HCT116 (cell line): Measurements from ENCODE around the gene PTPN1. TPM values are rescaled to one million over a fixed set of nuclear protein-coding genes. Genes with fewer than 3 reads are reported as not detected.

Experiments used
- ATAC-seq: fragments of 200-7000 bp; cut with Tn5 transposase; 2 replicates; pipeline ENCODE4 v1.9.1; 2020; ENCODE audit warnings: mild to moderate bottlenecking, moderate library complexity
- BruUV-seq: library from RNA; stranded (reverse); fragments of 400-500 nt; replicated peaks from 2 replicates; lab custom pipeline; 2021; lab: Mats Ljungman, UMichigan
- CTCF ChIA-PET: fragments of 300-600 bp; sonication (Branson Sonifier 250); formaldehyde crosslinking; loops from one replicate; lab custom pipeline; 2021; ENCODE audit warnings: antibody characterized with exemption; lab: Charles Lee
- POLR2A ChIA-PET: fragments of 300-600, 350-600 bp; sonication (Branson Sonifier 250); formaldehyde crosslinking; loops from one replicate; lab custom pipeline; 2021; ENCODE audit warnings: antibody characterized with exemption; lab: Charles Lee
- RAD21 ChIA-PET, 2 experiments: fragments of 300-600 bp; sonication (Branson Sonifier 250); formaldehyde crosslinking; loops; one replicate each; lab custom pipeline; 2023; ENCODE audit warnings: low total read pairs in 2 of 2; ENCODE audit not compliant: uncharacterized antibody in 2 of 2, unreplicated experiment in 2 of 2, low non-redundant PET in 1 of 2; lab: Charles Lee
- DNase-seq: peaks from one replicate; pipeline ENCODE4 v3.0.0-alpha.2; 2010; ENCODE audit warnings: low read depth, low spot score
- H2AFZ ChIP-seq: fragments of 200-600 bp; shearing (Covaris generic), sonication (generic); 2 replicates; pipeline ENCODE4 v1.6.1; 2017; ENCODE audit warnings: low read depth, mixed run types, mixed read lengths, antibody characterized with exemption, low read length; ENCODE audit not compliant: poor library complexity, severe bottlenecking
- H3K27ac ChIP-seq: 2 replicates; pipeline ENCODE4 v1.5.1; 2012; ENCODE audit warnings: low read depth, low read length
- H3K27me3 ChIP-seq: fragments of 200-600 bp; sonication (generic); 2 replicates; pipeline ENCODE4 v1.6.1; 2016; ENCODE audit warnings: mixed run types, low read length, mixed read lengths; ENCODE audit not compliant: insufficient read depth
- H3K36me3 ChIP-seq, 2 experiments: fragments of 200-500 bp in 1 of 2; fragments of 200-600 bp in 1 of 2; sonication (Bioruptor generic) in 1 of 2; sonication (generic) in 1 of 2; 2 replicates each; pipeline versions ENCODE4 v1.5.1 to v1.6.1; 2014 to 2016; ENCODE audit warnings: low read length in 2 of 2, inconsistent platforms in 1 of 2, mixed read lengths in 1 of 2, mixed run types in 1 of 2; ENCODE audit not compliant: insufficient read depth in 2 of 2, control insufficient read depth in 1 of 2
- H3K4me1 ChIP-seq, 2 experiments: fragments of 200-600 bp in 1 of 2; sonication (generic) in 1 of 2; 2 replicates each; pipeline versions ENCODE4 v1.5.1 to v1.6.1; 2012 to 2017; ENCODE audit warnings: low read length in 2 of 2, inconsistent platforms in 1 of 2, mild to moderate bottlenecking in 1 of 2, mixed read lengths in 1 of 2, mixed run types in 1 of 2, moderate library complexity in 1 of 2; ENCODE audit not compliant: insufficient read depth in 2 of 2, control insufficient read depth in 1 of 2
- H3K4me2 ChIP-seq: fragments of 200-600 bp; sonication (generic); 2 replicates; pipeline ENCODE4 v1.6.1; 2017; ENCODE audit warnings: mixed run types, low read length, mixed read lengths
- H3K4me3 ChIP-seq, 2 experiments: fragments of 200-600 bp in 1 of 2; sonication (generic) in 1 of 2; replicated peaks in 1 of 2; 2 replicates each; pipeline ENCODE4 v1.5.1; 2011 to 2016; ENCODE audit warnings: low read length in 2 of 2, control low read depth in 1 of 2, low read depth in 1 of 2, mild to moderate bottlenecking in 1 of 2, mixed read lengths in 1 of 2, mixed run types in 1 of 2
- H3K79me2 ChIP-seq: fragments of 200-600 bp; sonication (generic); 2 replicates; pipeline ENCODE4 v1.6.1; 2017; ENCODE audit warnings: mild to moderate bottlenecking, mixed run types, low read length, moderate library complexity, mixed read lengths; ENCODE audit not compliant: insufficient read depth
- H3K9ac ChIP-seq: fragments of 200-600 bp; sonication (generic); 2 replicates; pipeline ENCODE4 v1.6.1; 2016; ENCODE audit warnings: low read length, mixed read lengths
- H3K9me2 ChIP-seq: fragments of 200-600 bp; sonication (generic), shearing (Covaris generic); 2 replicates; pipeline ENCODE4 v1.6.1; 2017; ENCODE audit warnings: mixed run types, mild to moderate bottlenecking, moderate library complexity; ENCODE audit not compliant: insufficient read depth
- H3K9me3 ChIP-seq, 2 experiments: fragments of 200-500 bp in 1 of 2; fragments of 200-600 bp in 1 of 2; sonication (Bioruptor generic) in 1 of 2; sonication (generic) in 1 of 2; 2 replicates each; pipeline ENCODE4 v1.6.1; 2014 to 2017; ENCODE audit warnings: low read length in 2 of 2, mixed read lengths in 2 of 2, inconsistent platforms in 1 of 2, low read depth in 1 of 2, mild to moderate bottlenecking in 1 of 2, mixed run types in 1 of 2, moderate library complexity in 1 of 2; ENCODE audit not compliant: control insufficient read depth in 1 of 2, insufficient read depth in 1 of 2
- H4K20me1 ChIP-seq: fragments of 200-600 bp; sonication (generic), shearing (Covaris generic); 2 replicates; pipeline ENCODE4 v1.6.1; 2017; ENCODE audit warnings: mixed run types, mild to moderate bottlenecking, moderate library complexity; ENCODE audit not compliant: insufficient read depth
- CBX3 ChIP-seq: IDR thresholded peaks from 2 replicates; pipeline ENCODE4 v1.6.1; 2012; ENCODE audit warnings: low read depth
- CEBPB ChIP-seq: IDR thresholded peaks from 2 replicates; pipeline ENCODE4 v1.6.1; 2012; ENCODE audit warnings: low read depth
- CTCF ChIP-seq, 3 experiments: fragments of 200-600 bp in 1 of 3; sonication (generic) in 1 of 3; IDR thresholded peaks in 2 of 3; conservative IDR thresholded peaks in 1 of 3; 2 replicates each; pipeline ENCODE4 v1.5.1; 2012 to 2017; ENCODE audit warnings: low read depth in 2 of 3, low read length in 2 of 3, antibody characterized with exemption in 1 of 3, borderline replicate concordance in 1 of 3, control low read depth in 1 of 3, mild to moderate bottlenecking in 1 of 3, mixed read lengths in 1 of 3, mixed run types in 1 of 3, moderate library complexity in 1 of 3; ENCODE audit not compliant: insufficient read depth in 1 of 3
- EGR1 ChIP-seq: IDR thresholded peaks from 2 replicates; pipeline ENCODE4 v1.6.1; 2012; ENCODE audit warnings: low read depth
- EZH2 ChIP-seq: fragments of 200-600 bp; sonication (generic); IDR thresholded peaks from 2 replicates; pipeline ENCODE4 v1.6.1; 2017; ENCODE audit warnings: antibody characterized with exemption, mixed run types
- EZH2phosphoT487 ChIP-seq: fragments of 200-600 bp; IDR thresholded peaks from 2 replicates; pipeline ENCODE4 v1.6.1; 2018; ENCODE audit warnings: antibody characterized with exemption, borderline replicate concordance
- FOSL1 ChIP-seq: IDR thresholded peaks from 2 replicates; pipeline ENCODE4 v1.6.1; 2012; ENCODE audit warnings: low read depth
- JUND ChIP-seq: IDR thresholded peaks from 2 replicates; pipeline ENCODE4 v1.6.1; 2012
- MAX ChIP-seq: IDR thresholded peaks from 2 replicates; pipeline ENCODE4 v1.6.1; 2012
- POLR2A ChIP-seq: IDR thresholded peaks from 2 replicates; pipeline ENCODE4 v1.7.0; 2011; ENCODE audit warnings: borderline replicate concordance; ENCODE audit not compliant: insufficient read depth, insufficient read length; ENCODE audit errors: extremely low read depth
- RAD21 ChIP-seq: IDR thresholded peaks from 2 replicates; pipeline ENCODE4 v1.6.1; 2012; ENCODE audit warnings: low read depth, mild to moderate bottlenecking
- REST ChIP-seq: IDR thresholded peaks from 2 replicates; pipeline ENCODE4 v1.6.1; 2012; ENCODE audit warnings: low read depth
- SIN3A ChIP-seq: IDR thresholded peaks from 2 replicates; pipeline ENCODE4 v1.6.1; 2012; ENCODE audit warnings: low read depth
- SP1 ChIP-seq: IDR thresholded peaks from 2 replicates; pipeline ENCODE4 v1.6.1; 2012; ENCODE audit warnings: low read depth
- ZFX ChIP-seq: fragments of 450-650 bp; IDR thresholded peaks from 2 replicates; pipeline ENCODE4 v1.6.1; 2017
- ZNF274 ChIP-seq: fragments of 200-500 bp; sonication (Bioruptor generic); IDR thresholded peaks from 2 replicates; pipeline ENCODE4 v1.6.1; 2014; ENCODE audit warnings: mild to moderate bottlenecking, low read depth, low read length, inconsistent platforms
- intact Hi-C: fragments of 100-400 bp; cut with micrococcal nuclease; formaldehyde crosslinking; loops from 2 replicates; pipeline ENCODE4 v1.10.0; 2022
- total RNA-seq: library from RNA; stranded (reverse); gene quantifications from one replicate; pipeline ENCODE4 v1.2.1, GENCODE V29; 2021; ENCODE audit not compliant: unreplicated experiment

The PTPN1 gene
- total RNA-seq, 1 experiment from 2014 or later: 47.5 TPM

- Histone ChIP-seq H3K9me3 (no peaks in the 10 kb centered on the region), H3K9me2 (no peaks in the 10 kb centered on the region), H3K4me3 (no peak overlapping the region), H3K27ac (no peak overlapping the region), H3K36me3 (no peaks in the 10 kb centered on the region), H2AFZ (no peak overlapping the region), H3K27me3 (no peaks in the 10 kb centered on the region), H3K9ac (peak overlapping the region; percentile 44), H4K20me1 (no peaks in the 10 kb centered on the region), H3K79me2 (no peaks in the 10 kb centered on the region), H3K4me2 (peak overlapping the region; percentile 62), H3K4me1 (peaks cover 21 to 75% of the 10 kb centered on the region in 2 experiments)
- no peak for ATAC-seq
- TF ChIP-seq JUND (no peak), EGR1 (no peak), CEBPB (no peak), REST (no peak), ZNF274 (no peak), POLR2A (no peak), ZFX (no peak), MAX (no peak), SP1 (no peak), RAD21 (no peak), EZH2 (no peak), CBX3 (no peak), EZH2phosphoT487 (no peak), CTCF (IDR thresholded peaks at IDR 0.05 in 2 of 3, conservative IDR thresholded peaks at IDR 0.05 in 1 of 3; ENCODE audit: borderline replicate concordance in 1 of 3, insufficient read depth in 1 of 3, low read depth in 2 of 3, low read length in 2 of 3) (no peak), SIN3A (no peak), FOSL1 (no peak)
- no TSS peak for BruUV-seq
- intact Hi-C loops: no loop called here
- ChIA-PET RAD21 (no interaction called here), CTCF (no interaction called here), POLR2A (interaction anchor here (0.9 to 1.8 kb wide), 2 partner anchors 9 to 10 kb away, joined by 3 to 6 read pairs; no protein-coding TSS in a partner anchor)
- DNase-seq: no peak
Observed at GRCh38 chr20:50493881-50494253, 16.3 kb upstream of the PTPN1 start.
